B cell (primary cell): Measurements from ENCODE around the gene ALDH3A1. TPM values are rescaled to one million over a fixed set of nuclear protein-coding genes. Genes with fewer than 3 reads are reported as not detected.

ENCODE experiments used
- ATAC-seq: fragments of 200-7000 bp; cut with Tn5 transposase; one replicate; pipeline ENCODE4 v1.10.0; 2021; ENCODE audit warnings: low read depth, mild to moderate bottlenecking, moderate number of reproducible peaks, moderate library complexity
- CTCF ChIA-PET: fragments of 350-600 bp; sonication (Branson Sonifier 250); formaldehyde crosslinking; loops from one replicate; lab custom pipeline; 2021; ENCODE audit warnings: antibody characterized with exemption, inconsistent platforms; lab: Charles Lee
- POLR2A ChIA-PET: fragments of 350-600 bp; sonication (Branson Sonifier 250); formaldehyde crosslinking; loops from one replicate; lab custom pipeline; 2021; ENCODE audit warnings: antibody characterized with exemption; lab: Charles Lee
- DNase-seq: peaks from one replicate; pipeline ENCODE4 v3.0.0; 2013
- H2AFZ ChIP-seq: 2 replicates; pipeline ENCODE4 v1.6.1; 2012; ENCODE audit warnings: mild to moderate bottlenecking, low read depth, low read length; ENCODE audit not compliant: insufficient read depth, poor library complexity, severe bottlenecking
- H3K27ac ChIP-seq, 2 donors: 1 replicate in 1 of 2; 2 replicates in 1 of 2; pipeline ENCODE4 v1.5.1; 2012 to 2013; ENCODE audit warnings: low read length in 2 of 2, mild to moderate bottlenecking in 2 of 2, moderate library complexity in 1 of 2
- H3K27me3 ChIP-seq, 4 experiments: fragments of 200-600 bp in 1 of 4; sonication (generic) in 1 of 4; replicated peaks in 1 of 4; 1 replicate in 2 of 4; 2 replicates in 2 of 4; pipeline versions ENCODE4 v1.6.1 to v1.7.0; 2013 to 2016; ENCODE audit warnings: low read length in 3 of 4, mild to moderate bottlenecking in 2 of 4, mixed read lengths in 1 of 4, moderate library complexity in 1 of 4; ENCODE audit not compliant: insufficient read depth in 4 of 4, control insufficient read depth in 3 of 4; ENCODE audit errors: control extremely low read depth in 1 of 4
- H3K36me3 ChIP-seq, 2 experiments: replicated peaks in 1 of 2; 1 replicate in 1 of 2; 2 replicates in 1 of 2; pipeline versions ENCODE4 v1.6.1 to v1.7.1; 2013; ENCODE audit warnings: low read length in 1 of 2; ENCODE audit not compliant: insufficient read depth in 2 of 2, control insufficient read depth in 1 of 2; ENCODE audit errors: control extremely low read depth in 1 of 2, extremely low read depth in 1 of 2
- H3K4me1 ChIP-seq, 2 donors: fragments of 200-600 bp in 1 of 2; sonication (generic) in 1 of 2; 1 replicate in 1 of 2; 2 replicates in 1 of 2; pipeline versions ENCODE4 v1.5.1 to v1.6.1; 2013 to 2017; ENCODE audit warnings: low read length in 2 of 2; ENCODE audit not compliant: control insufficient read depth in 2 of 2, insufficient read depth in 2 of 2
- H3K4me2 ChIP-seq: replicated peaks from 2 replicates; pipeline ENCODE3; 2012; ENCODE audit warnings: mild to moderate bottlenecking, low read depth, low read length; ENCODE audit not compliant: poor library complexity, severe bottlenecking
- H3K4me3 ChIP-seq, 5 experiments: fragments of 200-600 bp in 1 of 5; sonication (generic) in 1 of 5; 1 replicate in 3 of 5; 2 replicates in 2 of 5; pipeline versions ENCODE4 v1.5.1 to v1.7.0; 2011 to 2016; ENCODE audit warnings: low read length in 4 of 5, mild to moderate bottlenecking in 4 of 5, low read depth in 2 of 5, control low read depth in 1 of 5, moderate library complexity in 1 of 5; ENCODE audit not compliant: insufficient read depth in 1 of 5; ENCODE audit errors: control extremely low read depth in 1 of 5, extremely low read depth in 1 of 5
- H3K79me2 ChIP-seq: fragments of 200-600 bp; sonication (generic); one replicate; pipeline ENCODE4 v1.6.0; 2016; ENCODE audit warnings: low read length; ENCODE audit not compliant: control insufficient read depth, insufficient read depth
- H3K9ac ChIP-seq: fragments of 200-600 bp; sonication (generic); 2 replicates; pipeline ENCODE4 v1.6.1; 2017; ENCODE audit warnings: mild to moderate bottlenecking, low read length, moderate library complexity
- H3K9me3 ChIP-seq, 3 donors: one replicate each; pipeline versions ENCODE4 v1.6.1 to v1.7.1; 2013; ENCODE audit warnings: low read length in 2 of 3; ENCODE audit not compliant: control insufficient read depth in 2 of 3, insufficient read depth in 1 of 3; ENCODE audit errors: control extremely low read depth in 1 of 3
- H4K20me1 ChIP-seq: 2 replicates; pipeline ENCODE4 v1.6.0; 2012; ENCODE audit warnings: mild to moderate bottlenecking, low read length; ENCODE audit not compliant: insufficient read depth, control insufficient read depth, poor library complexity, severe bottlenecking
- H3K27ac Mint-ChIP-seq: one replicate; pipeline ENCODE4 v1.8.0; 2021; ENCODE audit warnings: mixed read lengths
- H3K27me3 Mint-ChIP-seq: one replicate; pipeline ENCODE4 v1.8.0; 2021; ENCODE audit warnings: mixed read lengths
- H3K4me1 Mint-ChIP-seq: one replicate; pipeline ENCODE4 v1.8.0; 2021; ENCODE audit warnings: mixed read lengths
- H3K4me3 Mint-ChIP-seq: one replicate; pipeline ENCODE4 v1.8.0; 2021; ENCODE audit warnings: mixed read lengths
- H3K9me3 Mint-ChIP-seq: one replicate; pipeline ENCODE4 v1.8.0; 2022; ENCODE audit warnings: mixed read lengths; ENCODE audit not compliant: insufficient read depth
- CTCF ChIP-seq: fragments of 200-600 bp; IDR thresholded peaks from one replicate; pipeline ENCODE4 v1.8.0; 2022; ENCODE audit warnings: antibody characterized with exemption, mild to moderate bottlenecking
- EZH2 ChIP-seq: IDR thresholded peaks from 2 replicates; pipeline ENCODE4 v1.6.1; 2012; ENCODE audit warnings: borderline replicate concordance, low read depth, mild to moderate bottlenecking, moderate library complexity, low read length; ENCODE audit not compliant: insufficient read depth, poor library complexity, severe bottlenecking
- WGBS: methylation state at CpG from one replicate; pipeline ENCODE4 v1.1.5; 2013; ENCODE audit warnings: missing lambda C conversion rate; ENCODE audit not compliant: insufficient coverage; 5-methylcytosine and 5-hydroxymethylcytosine counted together
- intact Hi-C: fragments of 100-400 bp; cut with micrococcal nuclease; formaldehyde crosslinking; loops from one replicate; pipeline ENCODE4 v1.10.0; 2022
- polyA plus RNA-seq: library from polyadenylated mRNA; depleted of rRNA; stranded (reverse); fragments of >200 nt; gene quantifications from 2 replicates; pipeline ENCODE4 v1.2.3, GENCODE V29; 2012
- total RNA-seq, 2 donors: library from RNA; stranded (reverse); fragments of 120-200 nt in 1 of 2; gene quantifications; 1 replicate in 1 of 2; 2 replicates in 1 of 2; pipeline versions ENCODE4 v1.2.3 to v1.2.4, GENCODE V29; 2013 to 2022

ALDH3A1 gene
- total and polyA plus RNA-seq, 2 donors (not counting 1 experiment from before 2014, with no cell fraction given), result not detected

- ChIA-PET POLR2A (no interaction called here), CTCF (interaction anchor here (0.9 to 10.7 kb wide), 5 partner anchors 8 to 406 kb away, joined by 4 to 285 read pairs (median 32); partner anchors contain the start of gene B9D1)
- Mint-ChIP-seq H3K27me3 (no peaks in the 10 kb centered on the region), H3K4me1 (no peaks in the 10 kb centered on the region), H3K4me3 (no peak overlapping the region), H3K27ac (no peak overlapping the region), H3K9me3 (no peaks in the 10 kb centered on the region)
- Histone ChIP-seq H3K9me3 (no peaks in the 10 kb centered on the region), H3K27ac (no peak overlapping the region), H3K9ac (no peak overlapping the region), H3K27me3 (no peaks in the 10 kb centered on the region), H4K20me1 (no peaks in the 10 kb centered on the region), H2AFZ (no peak overlapping the region), H3K4me3 (no peak overlapping the region), H3K4me2 (no peak overlapping the region), H3K79me2 (no peaks in the 10 kb centered on the region), H3K36me3 (no peaks in the 10 kb centered on the region), H3K4me1 (no peaks in the 10 kb centered on the region)
- no peak for DNase-seq
- intact Hi-C loops, result no loop called here
- TF ChIP-seq CTCF (no peak), EZH2 (no peak)
- ATAC-seq, result no peak
- WGBS, result 88% methylated on average over 5 of the region's 7 CpGs
These were observed 22.0 kb upstream of the ALDH3A1 start for GRCh38 chr17:19769946-19770652.

GRCh38 chr17:19768046-19768782 is 20.1 kb upstream of the ALDH3A1 start:
- Histone ChIP-seq H3K36me3 (no peaks in the 10 kb centered on the region), H3K27me3 (no peaks in the 10 kb centered on the region), H4K20me1 (no peaks in the 10 kb centered on the region), H3K4me2 (no peak overlapping the region), H3K79me2 (no peaks in the 10 kb centered on the region), H2AFZ (no peak overlapping the region), H3K4me1 (no peaks in the 10 kb centered on the region), H3K9ac (no peak overlapping the region), H3K9me3 (no peaks in the 10 kb centered on the region), H3K27ac (no peak overlapping the region), H3K4me3 (no peak overlapping the region)
- Mint-ChIP-seq H3K9me3 (no peaks in the 10 kb centered on the region), H3K4me1 (no peaks in the 10 kb centered on the region), H3K4me3 (no peak overlapping the region), H3K27me3 (no peaks in the 10 kb centered on the region), H3K27ac (no peak overlapping the region)
- ChIA-PET POLR2A (no interaction called here), CTCF (interaction anchor here (1.5 to 10.7 kb wide), 5 partner anchors 14 to 404 kb away, joined by 4 to 285 read pairs (median 32); partner anchors contain the start of genes ALDH3A2 and B9D1)
- TF ChIP-seq CTCF (no peak), EZH2 (no peak)
- no peak for DNase-seq
- intact Hi-C loops, result no loop called here
- WGBS, result 44% methylated on average over 4 of the region's 10 CpGs
- no peak for ATAC-seq
